Measurements from ENCODE around the gene PFKM.

DNA sequence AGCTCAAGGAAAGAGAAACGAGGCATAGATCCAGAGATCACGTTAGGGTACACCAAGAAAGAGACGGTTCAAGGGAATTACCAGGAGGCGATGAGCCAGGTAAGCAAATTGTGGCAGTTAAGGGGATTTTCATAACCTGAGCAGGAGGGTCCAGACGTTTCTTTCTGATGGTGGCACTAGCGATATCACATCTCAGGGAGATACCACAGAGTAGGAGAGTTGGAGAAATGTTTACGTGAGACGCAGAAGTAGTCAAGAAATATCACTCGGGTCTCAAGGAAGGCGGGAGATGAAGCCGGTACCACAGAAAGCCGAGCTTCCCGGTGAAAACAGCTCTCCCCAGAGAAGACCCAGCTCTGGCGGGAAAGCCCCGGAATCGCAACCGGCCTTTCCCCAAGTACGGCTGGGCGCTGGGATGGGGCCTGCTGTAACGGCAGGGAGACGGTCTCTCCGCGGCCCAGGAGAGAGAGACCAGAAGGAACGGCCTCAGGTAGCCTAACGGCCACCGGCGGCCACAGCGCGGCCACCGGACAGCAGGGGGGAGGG lies 13.8 kb upstream of the PFKM start:
- TF ChIP-seq, protein P1, sequence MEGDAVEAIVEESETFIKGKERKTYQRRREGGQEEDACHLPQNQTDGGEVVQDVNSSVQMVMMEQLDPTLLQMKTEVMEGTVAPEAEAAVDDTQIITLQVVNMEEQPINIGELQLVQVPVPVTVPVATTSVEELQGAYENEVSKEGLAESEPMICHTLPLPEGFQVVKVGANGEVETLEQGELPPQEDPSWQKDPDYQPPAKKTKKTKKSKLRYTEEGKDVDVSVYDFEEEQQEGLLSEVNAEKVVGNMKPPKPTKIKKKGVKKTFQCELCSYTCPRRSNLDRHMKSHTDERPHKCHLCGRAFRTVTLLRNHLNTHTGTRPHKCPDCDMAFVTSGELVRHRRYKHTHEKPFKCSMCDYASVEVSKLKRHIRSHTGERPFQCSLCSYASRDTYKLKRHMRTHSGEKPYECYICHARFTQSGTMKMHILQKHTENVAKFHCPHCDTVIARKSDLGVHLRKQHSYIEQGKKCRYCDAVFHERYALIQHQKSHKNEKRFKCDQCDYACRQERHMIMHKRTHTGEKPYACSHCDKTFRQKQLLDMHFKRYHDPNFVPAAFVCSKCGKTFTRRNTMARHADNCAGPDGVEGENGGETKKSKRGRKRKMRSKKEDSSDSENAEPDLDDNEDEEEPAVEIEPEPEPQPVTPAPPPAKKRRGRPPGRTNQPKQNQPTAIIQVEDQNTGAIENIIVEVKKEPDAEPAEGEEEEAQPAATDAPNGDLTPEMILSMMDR (IDR thresholded peaks at IDR 0.05; ENCODE audit: low read depth, low read length), result no peak
- TF ChIP-seq POLR2A (IDR thresholded peaks at IDR 0.05; ENCODE audit: extremely low read depth, insufficient read length) (no peak), MYC (IDR thresholded peaks at IDR 0.05; ENCODE audit: low read depth, low read length) (no peak)
- TF ChIP-seq, protein P2, sequence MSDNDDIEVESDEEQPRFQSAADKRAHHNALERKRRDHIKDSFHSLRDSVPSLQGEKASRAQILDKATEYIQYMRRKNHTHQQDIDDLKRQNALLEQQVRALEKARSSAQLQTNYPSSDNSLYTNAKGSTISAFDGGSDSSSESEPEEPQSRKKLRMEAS (IDR thresholded peaks at IDR 0.05; ENCODE audit: low read depth, low read length), result no peak

Data from NB4 (cell line).